Measurements from ENCODE around the gene PMVK.

- no peak for TF ChIP-seq POLR2A (IDR thresholded peaks at IDR 0.05)
- TF ChIP-seq CTCF (IDR thresholded peaks at IDR 0.05) = no peak
These were observed 55.8 kb downstream of the PMVK start for GRCh38 chr1:154880671-154881070.
